HG02798 (cell line): ENCODE measurements around the gene CDH20.

Experiments
- ATAC-seq: cut with Tn5 transposase; IDR thresholded peaks from one replicate; pipeline ENCODE4 v1.9.1; 2021; ENCODE audit warnings: mild to moderate bottlenecking; ENCODE audit not compliant: unreplicated experiment, poor library complexity

CDH20 gene

DNA sequence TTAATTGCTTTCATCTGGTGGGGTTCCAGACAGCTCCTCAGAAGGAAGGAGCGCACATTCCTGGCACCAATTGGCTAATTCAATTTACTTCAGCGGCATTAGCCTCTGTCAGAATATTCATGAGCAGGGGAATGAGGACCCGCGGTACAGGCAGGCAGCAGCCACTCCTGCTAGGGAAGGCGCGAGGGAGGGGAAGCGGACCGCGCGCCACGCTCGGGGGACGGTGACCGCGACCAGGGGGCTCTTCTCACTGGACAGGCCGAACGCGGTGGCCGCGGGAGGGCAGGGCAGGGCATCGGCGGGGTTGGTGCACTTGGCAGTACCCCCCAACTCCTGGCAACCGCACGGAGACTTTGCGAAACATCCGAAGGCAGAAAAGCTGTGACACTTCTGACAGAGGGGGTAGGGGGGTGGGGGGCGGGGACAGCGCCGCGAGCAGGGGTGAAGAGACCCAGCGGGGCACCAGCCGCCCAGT is at the start of gene CDH20:
Gene CDH20 (plus strand): TSS at position 160 of the 475 bp plus-strand sequence.
- ATAC-seq: no peak

- ATAC-seq: no peak
These were observed 49.2 kb upstream of the CDH20 start for GRCh38 chr18:61284039-61284438.

GRCh38 chr18:61285777-61286176 is 47.5 kb upstream of the CDH20 start:
- ATAC-seq: no peak

DNA sequence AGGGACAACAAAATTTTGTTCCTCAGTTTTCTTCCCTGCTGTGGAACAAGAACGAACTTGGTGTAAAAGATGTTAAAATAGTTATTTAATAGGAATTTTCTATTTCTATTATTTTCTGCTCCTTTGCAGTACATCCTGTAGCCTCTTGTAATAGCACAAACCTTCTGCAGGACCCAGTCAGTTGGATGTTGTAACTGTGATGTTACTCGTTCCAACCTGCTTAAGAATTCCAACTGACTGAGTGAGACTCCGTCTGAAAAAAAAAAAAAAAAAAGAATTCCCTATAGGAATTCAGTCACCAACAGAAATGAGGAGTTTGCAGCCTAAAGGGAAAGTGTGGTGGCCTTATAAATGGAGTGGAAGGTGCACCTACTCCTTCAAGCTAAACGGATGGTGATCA is 46.4 kb upstream of the CDH20 start:
- ATAC-seq: no peak

- no peak for ATAC-seq
These were observed 42.6 kb upstream of the CDH20 start for GRCh38 chr18:61290616-61291015.

GRCh38 chr18:61292280-61293035 is 40.8 kb upstream of the CDH20 start:
- no peak for ATAC-seq

- ATAC-seq: no peak
These were observed 38.1 kb upstream of the CDH20 start for GRCh38 chr18:61295153-61295552.

GRCh38 chr18:61308004-61308403 is 25.2 kb upstream of the CDH20 start:
- ATAC-seq: no peak

- ATAC-seq: no peak
These were observed 24.3 kb upstream of the CDH20 start for GRCh38 chr18:61308795-61309393.

DNA sequence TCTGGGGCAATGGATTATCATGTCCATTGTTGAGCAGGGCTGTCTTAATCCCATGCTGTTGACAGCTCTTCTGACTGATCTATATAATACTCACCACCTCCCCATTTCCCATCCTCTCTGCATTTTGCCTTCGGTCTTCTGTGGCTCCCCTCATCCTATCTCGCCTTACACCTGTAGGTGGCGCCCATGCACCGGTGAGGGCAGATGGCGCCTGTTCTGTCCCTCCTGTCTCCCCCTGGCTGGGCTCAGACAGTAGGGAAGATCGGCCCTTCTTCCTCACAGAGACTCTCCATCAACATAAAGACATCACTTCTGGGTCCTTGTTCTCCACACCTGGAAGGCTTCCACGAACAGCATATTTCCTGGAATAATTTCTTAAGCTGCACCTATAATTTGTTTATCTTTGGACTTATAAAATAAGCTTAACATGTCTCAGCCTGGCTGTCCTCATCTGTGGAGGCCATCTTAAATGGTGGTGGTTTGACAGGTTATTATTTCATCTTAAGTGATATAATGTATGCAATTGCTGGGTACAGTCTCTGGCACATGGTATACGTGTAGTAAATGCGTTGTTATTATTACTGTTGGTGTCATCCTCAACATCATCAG is 10.9 kb upstream of the CDH20 start:
- ATAC-seq: peak; percentile 96

DNA sequence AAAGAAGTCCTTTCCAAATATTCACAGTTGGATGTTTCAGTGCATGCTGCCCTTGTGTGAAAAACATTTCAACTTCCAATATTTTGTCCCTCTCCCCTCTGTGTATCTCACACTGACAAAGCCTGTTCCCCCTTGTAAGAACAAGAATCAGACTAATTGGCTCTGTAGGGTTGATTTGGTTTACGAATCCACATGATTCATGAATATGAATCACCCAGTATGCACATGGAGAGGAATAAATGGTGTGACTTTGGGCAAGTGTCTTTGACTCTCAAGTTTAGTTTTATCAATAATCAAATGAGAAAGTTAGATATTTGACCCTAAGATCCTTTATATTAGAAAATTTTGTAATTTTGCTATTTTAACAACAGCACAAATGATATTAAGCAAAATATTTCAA is 9.3 kb upstream of the CDH20 start:
- ATAC-seq: no peak

GRCh38 chr18:61326407-61326806 is 6.8 kb upstream of the CDH20 start:
- ATAC-seq: no peak

DNA sequence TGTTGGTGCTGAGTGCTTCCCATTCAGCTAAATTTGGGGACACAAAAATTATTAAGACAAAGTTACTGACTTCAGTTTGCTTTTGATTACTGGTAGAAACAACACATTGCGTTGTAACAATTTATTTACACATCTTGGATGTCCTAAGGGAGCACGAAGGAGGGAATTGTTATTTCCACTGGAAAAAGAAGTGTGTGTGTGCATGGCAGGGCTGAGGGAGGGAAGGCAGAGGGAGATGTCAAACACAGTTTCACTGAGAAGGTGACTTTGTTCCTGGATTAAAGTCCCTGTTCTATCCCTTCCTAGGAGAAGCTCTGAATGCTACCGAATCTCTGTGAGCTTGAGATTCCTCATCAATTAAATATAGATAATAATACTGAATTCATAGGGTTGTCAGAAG is 3.8 kb upstream of the CDH20 start:
- no peak for ATAC-seq

- ATAC-seq: no peak
These were observed 2.2 kb upstream of the CDH20 start for GRCh38 chr18:61331051-61331450.

DNA sequence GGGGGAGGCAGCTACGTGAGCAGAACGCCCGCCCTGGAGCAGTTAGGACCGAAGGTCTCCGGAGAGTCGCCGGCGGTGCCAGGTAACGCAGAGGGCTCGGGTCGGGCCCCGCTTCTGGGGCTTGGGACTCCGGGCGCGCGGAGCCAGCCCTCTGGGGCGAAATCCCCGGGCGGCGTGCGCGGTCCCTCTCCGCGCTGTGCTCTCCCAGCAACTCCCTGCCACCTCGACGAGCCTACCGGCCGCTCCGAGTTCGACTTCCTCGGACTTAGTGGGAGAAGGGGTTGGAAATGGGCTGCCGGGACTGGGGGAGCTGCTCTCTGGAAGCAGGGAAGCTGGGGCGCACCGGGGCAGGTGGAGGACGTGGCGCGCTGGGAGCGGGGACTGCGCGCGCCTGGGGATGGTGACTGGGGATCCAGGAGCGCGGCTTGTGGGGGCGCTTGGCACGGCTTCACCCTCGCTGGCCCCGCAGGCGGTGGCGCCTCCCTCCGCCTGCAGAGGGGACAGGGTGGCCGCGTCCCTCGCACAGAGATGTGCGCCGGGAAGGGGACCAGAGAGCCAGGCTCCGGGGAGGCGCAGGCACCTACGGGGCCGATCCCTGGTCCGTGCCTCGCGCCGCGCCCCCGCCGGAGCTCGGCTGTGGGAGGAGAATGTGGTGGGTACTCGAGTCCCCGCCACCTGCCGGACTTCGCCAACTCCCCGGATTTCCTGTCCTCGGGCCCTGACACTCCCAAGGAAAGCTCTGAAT is 688 bp downstream of the CDH20 start:
- no peak for ATAC-seq

DNA sequence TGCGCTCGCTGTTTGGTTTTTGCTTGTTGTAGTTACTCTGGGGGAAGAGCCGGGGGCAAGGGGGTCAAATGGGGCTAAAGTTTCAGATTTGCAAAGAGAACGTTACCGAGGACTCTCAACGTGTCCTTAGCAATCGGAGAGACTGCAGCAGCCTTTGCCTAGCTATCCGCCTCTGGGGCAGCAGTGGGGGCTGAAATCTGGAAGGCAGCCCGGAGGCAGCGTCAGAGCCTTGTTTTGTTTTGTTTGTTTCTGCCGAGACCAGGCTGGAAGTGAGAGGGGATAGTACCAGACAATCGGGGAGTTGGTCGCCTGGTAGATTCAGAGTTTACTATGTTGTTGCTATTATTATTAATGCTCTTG is 1.2 kb downstream of the CDH20 start:
- ATAC-seq: no peak

DNA sequence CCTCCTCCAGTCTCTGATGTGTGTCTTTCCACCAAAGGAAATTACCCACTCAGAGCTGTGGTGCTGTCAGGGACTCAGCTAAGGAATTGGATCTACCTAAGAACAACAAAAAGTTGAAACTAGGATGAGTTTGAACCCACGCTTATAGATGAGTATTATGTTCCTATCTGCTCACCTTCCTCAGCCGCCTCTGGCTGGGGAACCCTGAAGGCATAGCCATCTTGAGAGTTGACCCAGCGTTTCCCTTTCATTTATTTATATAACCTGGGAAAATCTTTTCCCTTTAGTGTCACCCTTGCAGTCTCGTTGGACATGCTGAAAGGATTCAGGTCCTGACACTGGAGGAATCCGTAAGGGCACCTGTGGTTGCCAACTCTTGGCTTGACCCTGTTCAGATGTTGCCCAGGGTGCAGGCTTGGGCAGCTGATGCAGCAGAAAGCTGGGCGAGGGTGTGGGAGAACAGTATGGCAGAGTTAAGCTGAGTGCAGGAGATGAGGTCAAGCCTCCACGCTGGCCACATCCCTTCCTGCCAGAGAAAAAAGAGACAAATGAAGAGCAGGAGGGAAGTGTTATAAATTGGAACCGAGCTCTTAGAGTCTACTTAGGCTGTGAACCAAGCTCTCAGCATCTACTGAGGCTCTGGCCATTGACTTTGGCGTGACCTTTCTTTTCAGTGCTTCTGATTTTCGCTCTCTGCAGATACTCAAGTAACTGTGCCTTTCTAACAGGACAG is 1.9 kb downstream of the CDH20 start:
- no peak for ATAC-seq

- ATAC-seq: no peak
These were observed 2.7 kb downstream of the CDH20 start for GRCh38 chr18:61335684-61336555.

GRCh38 chr18:61336766-61337165 is 3.5 kb downstream of the CDH20 start:
- no peak for ATAC-seq
